Panc1 (cell line): Measurements from ENCODE around the gene TACC2. TPM values are rescaled to one million over a fixed set of nuclear protein-coding genes. Genes with fewer than 3 reads are reported as not detected.

Experiments
- ATAC-seq: fragments of 200-7000 bp; cut with Tn5 transposase; 2 replicates; pipeline ENCODE4 v1.9.1; 2020; ENCODE audit warnings: mild to moderate bottlenecking, moderate library complexity
- BruUV-seq: library from RNA; stranded (reverse); fragments of 400-500 nt; replicated peaks from 2 replicates; lab custom pipeline; 2021; lab: Mats Ljungman, UMichigan
- CTCF ChIA-PET: fragments of 300-600 bp; sonication (Branson Sonifier 250); formaldehyde crosslinking; loops from one replicate; lab custom pipeline; 2022; ENCODE audit warnings: antibody characterized with exemption; lab: Charles Lee
- POLR2A ChIA-PET: fragments of 300-600 bp; sonication (Branson Sonifier 250); formaldehyde crosslinking; loops from one replicate; lab custom pipeline; 2022; ENCODE audit warnings: antibody characterized with exemption; lab: Charles Lee
- DNase-seq: peaks from one replicate; pipeline ENCODE4 v3.0.0-alpha.2; 2010; ENCODE audit warnings: low read depth, low spot score
- H3K27ac ChIP-seq: 2 replicates; pipeline ENCODE4 v1.5.1; 2011; ENCODE audit warnings: mild to moderate bottlenecking, low read length, inconsistent platforms
- H3K27me3 ChIP-seq: fragments of 200-500 bp; sonication (Bioruptor generic); 2 replicates; pipeline ENCODE4 v1.6.0; 2014; ENCODE audit warnings: low read length, inconsistent platforms; ENCODE audit not compliant: control insufficient read depth, insufficient read depth
- H3K36me3 ChIP-seq: fragments of 200-500 bp; sonication (Bioruptor generic); 2 replicates; pipeline ENCODE4 v1.5.1; 2014; ENCODE audit warnings: inconsistent platforms, mild to moderate bottlenecking, low read length, moderate library complexity; ENCODE audit not compliant: control insufficient read depth, insufficient read depth
- H3K4me1 ChIP-seq: 2 replicates; pipeline ENCODE4 v1.5.1; 2011; ENCODE audit warnings: inconsistent platforms, mild to moderate bottlenecking, low read length, moderate library complexity; ENCODE audit not compliant: control insufficient read depth, insufficient read depth
- H3K4me3 ChIP-seq, 2 experiments: 2 replicates each; pipeline ENCODE4 v1.5.1; 2011 to 2012; ENCODE audit warnings: low read depth in 2 of 2, low read length in 2 of 2, mild to moderate bottlenecking in 2 of 2, inconsistent platforms in 1 of 2, moderate library complexity in 1 of 2
- H3K9me3 ChIP-seq: fragments of 200-500 bp; sonication (Bioruptor generic); 2 replicates; pipeline ENCODE4 v1.5.1; 2014; ENCODE audit warnings: low read depth, mild to moderate bottlenecking, inconsistent platforms, low read length, moderate library complexity; ENCODE audit not compliant: control insufficient read depth, insufficient read depth
- CTCF ChIP-seq: fragments of 450-650 bp; IDR thresholded peaks from 2 replicates; pipeline ENCODE4 v1.5.1; 2017; ENCODE audit warnings: mild to moderate bottlenecking
- POLR2AphosphoS5 ChIP-seq: IDR thresholded peaks from 2 replicates; pipeline ENCODE4 v1.6.1; 2012; ENCODE audit warnings: mild to moderate bottlenecking, low read depth, low read length, moderate library complexity
- REST ChIP-seq, 2 experiments: IDR thresholded peaks; 2 replicates each; pipeline ENCODE4 v1.6.1; 2011 to 2012; ENCODE audit warnings: low read depth in 2 of 2, control low read depth in 1 of 2, low read length in 1 of 2, mild to moderate bottlenecking in 1 of 2, moderate library complexity in 1 of 2; ENCODE audit not compliant: insufficient read depth in 1 of 2
- SIN3A ChIP-seq: IDR thresholded peaks from 2 replicates; pipeline ENCODE4 v1.6.1; 2012; ENCODE audit warnings: low read depth, mild to moderate bottlenecking, low read length, moderate library complexity, borderline replicate concordance; ENCODE audit not compliant: insufficient read depth
- TCF7L2 ChIP-seq: IDR thresholded peaks from 2 replicates; pipeline ENCODE4 v1.6.1; 2011; ENCODE audit warnings: mild to moderate bottlenecking, low read depth, low read length, inconsistent platforms
- in situ Hi-C: cut with HindIII; loops from 2 replicates; pipeline ENCODE4 v1.10.0; 2016; ENCODE audit warnings: low sequenced_read_pairs, low pct_unique_long_range_greater_than_20kb
- intact Hi-C: fragments of 100-400 bp; cut with micrococcal nuclease; formaldehyde crosslinking; loops from one replicate; pipeline ENCODE4 v1.10.0; 2022; ENCODE audit not compliant: unreplicated experiment
- total RNA-seq: library from RNA; stranded (reverse); gene quantifications from one replicate; pipeline ENCODE4 v1.2.1, GENCODE V29; 2021; ENCODE audit not compliant: unreplicated experiment

Gene TACC2
- total RNA-seq, 1 experiment from 2014 or later: 133 TPM

GRCh38 chr10:122190176-122190943 lies 201.4 kb downstream of the TACC2 start:
- CTCF ChIA-PET: interaction anchor here (0.5 kb wide), 1 partner anchor 161 kb away, joined by 3 read pairs; no protein-coding TSS in a partner anchor
- TF ChIP-seq SIN3A (no peak), CTCF (no peak), TCF7L2 (no peak), REST (IDR thresholded peaks at IDR 0.05; ENCODE audit: insufficient read depth in 1 of 2, low read depth in 2 of 2, low read length in 1 of 2) (no peak), POLR2AphosphoS5 (no peak)
- no TSS peak for BruUV-seq
- Histone ChIP-seq H3K4me3 (no peak overlapping the region), H3K27ac (peak overlapping the region; percentile 20; the same call in 1 of the 2 replicates), H3K36me3 (0 out of 2 replicates have a peak, but pooled peaks cover under 1% of the 10 kb centered on the region), H3K9me3 (no peaks in the 10 kb centered on the region), H3K27me3 (no peaks in the 10 kb centered on the region), H3K4me1 (peaks cover 23% of the 10 kb centered on the region)
- POLR2A ChIA-PET: no interaction called here
- 0 out of 2 replicates have a peak, but pooled peaks have one; percentile 7 for ATAC-seq
- no peak for DNase-seq
- in situ Hi-C loops (no loop called here), intact Hi-C loops (no loop called here)

- Histone ChIP-seq H3K4me1 (peaks cover 23% of the 10 kb centered on the region), H3K4me3 (no peak overlapping the region), H3K27me3 (no peaks in the 10 kb centered on the region), H3K9me3 (no peaks in the 10 kb centered on the region), H3K36me3 (peaks cover 7% of the 10 kb centered on the region; the same call in 1 of the 2 replicates), H3K27ac (no peak overlapping the region)
- ATAC-seq: no peak
- in situ Hi-C loops: no loop called here
- TF ChIP-seq SIN3A (no peak), CTCF (no peak), REST (IDR thresholded peaks at IDR 0.05; ENCODE audit: insufficient read depth in 1 of 2, low read depth in 2 of 2, low read length in 1 of 2) (no peak), TCF7L2 (no peak), POLR2AphosphoS5 (no peak)
- no peak for DNase-seq
- BruUV-seq: no TSS peak
- ChIA-PET CTCF (no interaction called here), POLR2A (no interaction called here)
- intact Hi-C loops: no loop called here
Observed at GRCh38 chr10:122191936-122192541, 203.1 kb downstream of the TACC2 start.
